Neural progenitor cell (in vitro differentiated cells): ENCODE measurements around the gene PUM1. TPM values are rescaled to one million over a fixed set of nuclear protein-coding genes. Genes with fewer than 3 reads are reported as not detected.
A peak's percentile ranks its signal among the peaks of the same experiment; 100 is the strongest.

Experiments
- DNase-seq: peaks from one replicate; pipeline ENCODE4 v3.0.0-alpha.2; 2016; ENCODE audit warnings: low spot score
- H2AFZ ChIP-seq: fragments of 200-600 bp; sonication (generic); replicated peaks from 2 replicates; pipeline ENCODE4 v1.6.1; 2016; ENCODE audit warnings: antibody characterized with exemption
- H3F3A ChIP-seq: fragments of 200-600 bp; sonication (generic); 2 replicates; pipeline ENCODE4 v1.6.1; 2016; ENCODE audit warnings: antibody characterized with exemption, low read depth
- H3K27ac ChIP-seq: fragments of 200-600 bp; sonication (generic); 2 replicates; pipeline ENCODE4 v1.5.1; 2016; ENCODE audit warnings: mild to moderate bottlenecking
- H3K27me3 ChIP-seq: fragments of 200-600 bp; sonication (generic); 2 replicates; pipeline ENCODE4 v1.6.1; 2016; ENCODE audit warnings: mild to moderate bottlenecking, moderate library complexity
- H3K36me3 ChIP-seq: fragments of 200-600 bp; sonication (generic); 2 replicates; pipeline ENCODE4 v1.5.1; 2016
- H3K4me1 ChIP-seq: fragments of 200-600 bp; sonication (generic); 2 replicates; pipeline ENCODE4 v1.6.1; 2016; ENCODE audit warnings: mixed run types
- H3K4me2 ChIP-seq: fragments of 200-600 bp; sonication (generic); 2 replicates; pipeline ENCODE4 v1.6.1; 2016
- H3K4me3 ChIP-seq: fragments of 200-600 bp; sonication (generic); 2 replicates; pipeline ENCODE4 v1.5.1; 2016
- H3K79me2 ChIP-seq: fragments of 200-600 bp; sonication (generic); 2 replicates; pipeline ENCODE4 v1.6.1; 2016; ENCODE audit warnings: low read depth
- H3K9ac ChIP-seq: fragments of 200-600 bp; sonication (generic); 2 replicates; pipeline ENCODE4 v1.6.1; 2016
- H3K9me3 ChIP-seq: fragments of 200-600 bp; sonication (generic); 2 replicates; pipeline ENCODE4 v1.5.1; 2016; ENCODE audit warnings: low read depth
- H4K20me1 ChIP-seq: fragments of 200-600 bp; sonication (generic); 2 replicates; pipeline ENCODE4 v1.6.1; 2016; ENCODE audit warnings: low read depth
- H3K27ac Mint-ChIP-seq: 3 replicates; pipeline ENCODE4 v1.8.0; 2021; ENCODE audit warnings: mixed read lengths
- H3K27me3 Mint-ChIP-seq: 2 replicates; pipeline ENCODE4 v1.8.0; 2022; ENCODE audit warnings: low read depth, mild to moderate bottlenecking, inconsistent platforms, moderate library complexity, mixed read lengths; ENCODE audit not compliant: insufficient read depth
- H3K36me3 Mint-ChIP-seq: 3 replicates; pipeline ENCODE4 v1.8.0; 2021; ENCODE audit warnings: mixed read lengths
- H3K4me1 Mint-ChIP-seq: 3 replicates; pipeline ENCODE4 v1.8.0; 2021; ENCODE audit warnings: mixed read lengths
- H3K4me3 Mint-ChIP-seq: 3 replicates; pipeline ENCODE4 v1.8.0; 2021; ENCODE audit warnings: mild to moderate bottlenecking, moderate library complexity, mixed read lengths
- H3K9me3 Mint-ChIP-seq: 3 replicates; pipeline ENCODE4 v1.8.0; 2020; ENCODE audit warnings: mixed read lengths
- EZH2 ChIP-seq: fragments of 200-600 bp; sonication (generic); IDR thresholded peaks from 2 replicates; pipeline ENCODE4 v1.6.1; 2017; ENCODE audit warnings: antibody characterized with exemption, mild to moderate bottlenecking, moderate library complexity
- EZH2phosphoT487 ChIP-seq: fragments of 200-600 bp; sonication (generic); IDR thresholded peaks from 2 replicates; pipeline ENCODE4 v1.6.1; 2017; ENCODE audit warnings: antibody characterized with exemption
- total RNA-seq: library from RNA; depleted of rRNA; stranded (reverse); fragments of >200 nt; gene quantifications from 2 replicates; pipeline ENCODE4 v1.2.3, GENCODE V29; 2015; ENCODE audit warnings: low replicate concordance
- TF ChIP-seq, protein P1 (sequence below): fragments of 200-600 bp; sonication (generic); IDR thresholded peaks from 2 replicates; pipeline ENCODE4 v1.5.1; 2017; ENCODE audit warnings: antibody characterized with exemption, mild to moderate bottlenecking

The PUM1 gene
- total RNA-seq, 1 donor from 2014 or later: 130 TPM

DNA sequence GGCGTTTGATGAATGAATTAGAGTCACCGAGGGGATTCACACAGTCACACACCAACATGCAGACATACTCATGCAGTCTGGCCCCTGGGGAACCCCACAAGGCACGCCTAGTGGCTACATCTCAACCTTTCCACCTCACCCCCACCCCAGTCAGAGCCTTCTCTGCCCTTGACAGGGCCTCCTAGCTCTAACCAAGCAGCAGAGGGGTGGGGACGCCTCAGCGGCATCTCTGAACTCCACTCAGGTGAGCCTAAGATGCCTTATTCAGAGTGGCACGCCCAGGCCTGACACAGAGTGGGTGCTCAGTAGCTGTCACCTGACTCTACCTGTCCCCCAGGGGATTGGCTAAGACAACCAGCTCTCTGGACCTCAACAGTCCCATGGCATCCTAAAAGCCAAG is 153.3 kb downstream of the PUM1 start:
- Mint-ChIP-seq H3K36me3 (no peaks in the 10 kb centered on the region), H3K9me3 (no peaks in the 10 kb centered on the region), H3K27ac (no peak overlapping the region), H3K4me1 (peaks cover 37% of the 10 kb centered on the region), H3K27me3 (peaks cover 22% of the 10 kb centered on the region), H3K4me3 (no peak overlapping the region)
- no peak for DNase-seq
- TF ChIP-seq, protein P1, sequence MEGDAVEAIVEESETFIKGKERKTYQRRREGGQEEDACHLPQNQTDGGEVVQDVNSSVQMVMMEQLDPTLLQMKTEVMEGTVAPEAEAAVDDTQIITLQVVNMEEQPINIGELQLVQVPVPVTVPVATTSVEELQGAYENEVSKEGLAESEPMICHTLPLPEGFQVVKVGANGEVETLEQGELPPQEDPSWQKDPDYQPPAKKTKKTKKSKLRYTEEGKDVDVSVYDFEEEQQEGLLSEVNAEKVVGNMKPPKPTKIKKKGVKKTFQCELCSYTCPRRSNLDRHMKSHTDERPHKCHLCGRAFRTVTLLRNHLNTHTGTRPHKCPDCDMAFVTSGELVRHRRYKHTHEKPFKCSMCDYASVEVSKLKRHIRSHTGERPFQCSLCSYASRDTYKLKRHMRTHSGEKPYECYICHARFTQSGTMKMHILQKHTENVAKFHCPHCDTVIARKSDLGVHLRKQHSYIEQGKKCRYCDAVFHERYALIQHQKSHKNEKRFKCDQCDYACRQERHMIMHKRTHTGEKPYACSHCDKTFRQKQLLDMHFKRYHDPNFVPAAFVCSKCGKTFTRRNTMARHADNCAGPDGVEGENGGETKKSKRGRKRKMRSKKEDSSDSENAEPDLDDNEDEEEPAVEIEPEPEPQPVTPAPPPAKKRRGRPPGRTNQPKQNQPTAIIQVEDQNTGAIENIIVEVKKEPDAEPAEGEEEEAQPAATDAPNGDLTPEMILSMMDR: no peak
- TF ChIP-seq EZH2 (no peak), EZH2phosphoT487 (no peak)
- H3K4me1 ChIP-seq: peaks cover 18% of the 10 kb centered on the region
- H3K9me3 ChIP-seq: no peaks in the 10 kb centered on the region
- peaks cover 13% of the 10 kb centered on the region for H3K27me3 ChIP-seq
- H2AFZ ChIP-seq: no peak overlapping the region
- no peaks in the 10 kb centered on the region for H3K36me3 ChIP-seq
- peaks cover 5% of the 10 kb centered on the region for H4K20me1 ChIP-seq
- peaks cover 8% of the 10 kb centered on the region for H3K79me2 ChIP-seq
- no peak overlapping the region for H3K9ac ChIP-seq
- no peak overlapping the region for H3K4me2 ChIP-seq
- peaks cover 17% of the 10 kb centered on the region for H3F3A ChIP-seq
- no peak overlapping the region for H3K4me3 ChIP-seq
- H3K27ac ChIP-seq: no peak overlapping the region

DNA sequence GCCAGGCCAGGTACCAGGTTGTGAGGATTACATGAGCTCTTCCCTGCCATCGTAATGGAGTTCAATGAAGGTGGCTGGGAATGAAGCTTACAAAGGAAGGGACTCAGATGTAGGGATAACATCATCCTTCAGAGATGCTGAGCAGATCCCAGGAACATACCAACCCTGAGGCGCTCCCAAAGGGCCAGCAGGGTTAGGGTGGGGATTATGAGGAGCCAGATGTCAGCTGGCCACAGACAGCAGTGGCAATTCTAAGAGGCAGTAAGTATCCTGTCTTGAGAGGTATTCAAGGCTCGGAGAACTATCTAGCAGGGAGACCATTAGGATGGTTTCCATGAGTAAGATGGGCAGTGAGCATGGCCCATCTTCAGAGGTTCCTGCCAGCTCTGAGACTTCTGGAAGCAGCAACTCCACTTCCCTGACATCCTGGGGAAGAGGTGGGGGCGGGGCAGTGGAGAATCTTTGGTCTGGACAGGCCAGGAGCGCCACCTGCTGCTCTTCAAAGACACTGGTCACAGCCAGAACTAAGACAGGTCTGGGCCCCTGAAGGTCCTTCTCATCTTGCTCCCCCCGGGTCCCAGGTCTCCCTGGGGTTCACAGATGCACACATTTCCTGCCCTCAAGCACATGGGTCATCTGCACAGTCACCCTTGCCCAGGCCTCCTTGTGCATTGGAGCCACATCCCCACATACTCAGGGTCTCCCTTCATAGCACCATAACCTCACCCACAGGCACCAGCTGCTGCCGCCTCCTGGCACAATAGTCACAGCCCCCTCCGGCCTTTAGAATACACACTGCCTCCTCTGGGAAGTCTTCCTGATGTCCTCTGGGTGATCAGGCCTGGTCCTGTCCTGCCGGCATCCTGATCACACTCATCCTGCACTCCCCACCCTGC is 154.2 kb downstream of the PUM1 start:
- Histone ChIP-seq H3F3A (peaks cover 23% of the 10 kb centered on the region), H3K79me2 (peaks cover 16% of the 10 kb centered on the region), H3K4me2 (no peak overlapping the region), H4K20me1 (peaks cover 14% of the 10 kb centered on the region), H3K4me1 (peaks cover 28% of the 10 kb centered on the region), H3K36me3 (no peaks in the 10 kb centered on the region), H2AFZ (no peak overlapping the region), H3K27ac (no peak overlapping the region), H3K27me3 (peaks cover 13% of the 10 kb centered on the region), H3K9ac (no peak overlapping the region), H3K4me3 (no peak overlapping the region), H3K9me3 (no peaks in the 10 kb centered on the region)
- Mint-ChIP-seq H3K4me3 (peak overlapping the region; percentile 67), H3K4me1 (peaks cover 43% of the 10 kb centered on the region), H3K27me3 (peaks cover 22% of the 10 kb centered on the region), H3K27ac (peak overlapping the region; percentile 16), H3K9me3 (no peaks in the 10 kb centered on the region), H3K36me3 (no peaks in the 10 kb centered on the region)
- peak; percentile 94 for DNase-seq
- TF ChIP-seq EZH2phosphoT487: no peak
- TF ChIP-seq EZH2: no peak
- TF ChIP-seq, protein P1: peak; percentile 90

DNA sequence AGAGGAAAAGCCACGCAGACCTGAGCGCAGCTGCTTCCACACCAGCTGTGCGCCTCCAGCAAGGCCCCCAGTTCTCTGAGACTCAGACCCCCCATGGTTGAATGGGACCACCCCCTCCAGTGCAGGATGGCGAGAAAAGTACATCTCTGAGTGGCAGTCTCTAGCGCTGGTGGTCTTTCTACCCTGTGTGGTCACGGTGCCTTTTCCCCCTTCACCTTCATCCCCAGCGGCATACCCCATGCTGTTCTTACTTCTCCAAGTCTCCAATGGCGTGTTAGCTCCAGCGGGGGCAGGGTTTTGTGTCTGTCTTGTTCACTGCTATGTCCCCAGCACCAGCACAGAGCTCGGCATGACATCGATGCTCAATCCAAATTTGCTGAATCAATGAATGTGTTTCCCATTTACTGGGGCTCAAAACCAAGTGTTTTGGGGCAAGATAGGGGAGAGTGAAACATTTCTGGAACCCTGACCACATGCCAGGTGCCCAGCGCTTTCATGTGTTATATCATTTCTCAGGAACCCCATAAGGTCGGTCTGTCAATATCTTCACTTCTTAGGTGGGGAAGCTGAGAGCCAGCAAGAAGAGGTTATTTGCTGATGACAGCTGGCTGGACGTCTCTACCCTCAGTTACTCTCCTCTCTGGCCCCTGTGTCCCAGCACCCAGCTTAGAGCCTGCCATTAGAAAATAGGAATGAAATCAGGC is 156.0 kb downstream of the PUM1 start:
- H3K36me3 ChIP-seq: no peaks in the 10 kb centered on the region
- no peak overlapping the region for H3K9ac ChIP-seq
- H3K36me3 Mint-ChIP-seq: no peaks in the 10 kb centered on the region
- no peaks in the 10 kb centered on the region for H3K9me3 ChIP-seq
- H3K4me1 ChIP-seq: peaks cover 35% of the 10 kb centered on the region
- H2AFZ ChIP-seq: no peak overlapping the region
- H3K27me3 ChIP-seq: peaks cover 13% of the 10 kb centered on the region
- peak overlapping the region; percentile 56 for H3K4me3 ChIP-seq
- peaks cover 32% of the 10 kb centered on the region for H3K79me2 ChIP-seq
- no peak for TF ChIP-seq EZH2phosphoT487
- no peak for TF ChIP-seq EZH2
- TF ChIP-seq, protein P1: no peak
- peak overlapping the region; percentile 88 for H3K4me3 Mint-ChIP-seq
- peak overlapping the region; percentile 68 for H3K27ac Mint-ChIP-seq
- DNase-seq: peak; percentile 58
- no peak overlapping the region for H3K27ac ChIP-seq
- peaks cover 27% of the 10 kb centered on the region for H3F3A ChIP-seq
- peaks cover 25% of the 10 kb centered on the region for H3K27me3 Mint-ChIP-seq
- H3K4me1 Mint-ChIP-seq: peaks cover 54% of the 10 kb centered on the region
- no peaks in the 10 kb centered on the region for H3K9me3 Mint-ChIP-seq
- peak overlapping the region; percentile 89 for H3K4me2 ChIP-seq
- H4K20me1 ChIP-seq: peaks cover 32% of the 10 kb centered on the region
